ENCODE measurements around the gene CFHR2.
"Not testable (repeated sequence)": the region's sequence is repeated elsewhere in the genome, so short reads cannot be mapped to it uniquely, and the experiment has no call there.

CFHR2 gene

GRCh38 chr1:196943568-196943967 is at the start of gene CFHR2:
Gene CFHR2 (plus strand): TSS chr1:196943738. CDS start chr1:196943881, 143 bp downstream.
- not testable (repeated sequence) for DNase-seq (ENCODE audit: low spot score)

- DNase-seq (ENCODE audit: low spot score): no peak
Measured at GRCh38 chr1:196896355-196896754, 47.2 kb upstream of the CFHR2 start.

GRCh38 chr1:196897158-196897828 is 46.2 kb upstream of the CFHR2 start:
- no peak for DNase-seq (ENCODE audit: low spot score)

GRCh38 chr1:196902344-196902743 is 41.2 kb upstream of the CFHR2 start:
- no peak for DNase-seq (ENCODE audit: low spot score)

GRCh38 chr1:196910215-196910614 is 33.3 kb upstream of the CFHR2 start:
- no peak for DNase-seq (ENCODE audit: low spot score)

- DNase-seq (ENCODE audit: low spot score): not testable (repeated sequence)
Measured at GRCh38 chr1:196912283-196912682, 31.3 kb upstream of the CFHR2 start.

- not testable (repeated sequence) for DNase-seq (ENCODE audit: low spot score)
Measured at GRCh38 chr1:196926839-196927238, 16.7 kb upstream of the CFHR2 start.

- DNase-seq (ENCODE audit: low spot score): not testable (repeated sequence)
Measured at GRCh38 chr1:196932853-196933252, 10.7 kb upstream of the CFHR2 start.

GRCh38 chr1:196933531-196934189 is 9.9 kb upstream of the CFHR2 start:
- no peak for DNase-seq (ENCODE audit: low spot score)

GRCh38 chr1:196941474-196941873 is 2.1 kb upstream of the CFHR2 start:
- not testable (repeated sequence) for DNase-seq (ENCODE audit: low spot score)

GRCh38 chr1:196951711-196952394 is 8.3 kb downstream of the CFHR2 start:
- DNase-seq (ENCODE audit: low spot score): no peak

GRCh38 chr1:196954778-196955177 is 11.2 kb downstream of the CFHR2 start:
- DNase-seq (ENCODE audit: low spot score): no peak

GRCh38 chr1:196955926-196956325 is 12.4 kb downstream of the CFHR2 start:
- DNase-seq (ENCODE audit: low spot score): no peak

- DNase-seq (ENCODE audit: low spot score): no peak
Measured at GRCh38 chr1:196960854-196961253, 17.3 kb downstream of the CFHR2 start.

GRCh38 chr1:196970182-196970581 is 26.6 kb downstream of the CFHR2 start:
- DNase-seq (ENCODE audit: low spot score): no peak

GRCh38 chr1:196976278-196976677 is 32.7 kb downstream of the CFHR2 start:
- DNase-seq (ENCODE audit: low spot score): no peak

GRCh38 chr1:196977278-196977677 is 33.7 kb downstream of the CFHR2 start, which contains the start of gene CFHR5:
Gene CFHR5 (plus strand): TSS chr1:196977556. CDS start chr1:196977665, 109 bp downstream.
- no peak for DNase-seq (ENCODE audit: low spot score)

GRCh38 chr1:196980859-196981258 is 37.3 kb downstream of the CFHR2 start:
- no peak for DNase-seq (ENCODE audit: low spot score)

- not testable (repeated sequence) for DNase-seq (ENCODE audit: low spot score)
Measured at GRCh38 chr1:196982247-196982646, 38.7 kb downstream of the CFHR2 start.

- not testable (repeated sequence) for DNase-seq (ENCODE audit: low spot score)
Measured at GRCh38 chr1:196991919-196992651, 48.5 kb downstream of the CFHR2 start.

GRCh38 chr1:196993916-196994315 is 50.4 kb downstream of the CFHR2 start:
- DNase-seq (ENCODE audit: low spot score): no peak

- no peak for DNase-seq (ENCODE audit: low spot score)
Measured at GRCh38 chr1:196997423-196997822, 53.9 kb downstream of the CFHR2 start.
